Mesodermal cell (in vitro differentiated cells): ENCODE measurements around the gene KDM7A.

Source experiments
- H3K27ac ChIP-seq: 2 replicates; pipeline ENCODE4 v1.7.0; 2013; ENCODE audit warnings: mild to moderate bottlenecking, low read depth, low read length, moderate library complexity; ENCODE audit not compliant: severe bottlenecking
- H3K36me3 ChIP-seq: 2 replicates; pipeline ENCODE4 v1.7.1; 2013; ENCODE audit warnings: mild to moderate bottlenecking, low read length, moderate library complexity; ENCODE audit not compliant: control insufficient read depth, insufficient read depth
- H3K4me1 ChIP-seq: one replicate; pipeline ENCODE4 v1.7.1; 2013; ENCODE audit warnings: mild to moderate bottlenecking, low read length; ENCODE audit not compliant: insufficient read depth, control insufficient read depth, poor library complexity, severe bottlenecking
- H3K4me3 ChIP-seq: 2 replicates; pipeline ENCODE4 v1.7.0; 2013; ENCODE audit warnings: low read length, control low read depth, mild to moderate bottlenecking; ENCODE audit not compliant: insufficient read depth, poor library complexity, severe bottlenecking; ENCODE audit errors: extremely low read depth
- H3K9me3 ChIP-seq: 2 replicates; pipeline ENCODE4 v1.7.1; 2013; ENCODE audit warnings: mild to moderate bottlenecking, low read length, moderate library complexity; ENCODE audit not compliant: control insufficient read depth
- WGBS, 2 experiments: methylation state at CpG; one replicate each; pipeline ENCODE4 v1.1.5; 2013; ENCODE audit warnings: missing lambda C conversion rate in 2 of 2; ENCODE audit not compliant: insufficient coverage in 2 of 2; 5-methylcytosine and 5-hydroxymethylcytosine counted together

The KDM7A gene

DNA sequence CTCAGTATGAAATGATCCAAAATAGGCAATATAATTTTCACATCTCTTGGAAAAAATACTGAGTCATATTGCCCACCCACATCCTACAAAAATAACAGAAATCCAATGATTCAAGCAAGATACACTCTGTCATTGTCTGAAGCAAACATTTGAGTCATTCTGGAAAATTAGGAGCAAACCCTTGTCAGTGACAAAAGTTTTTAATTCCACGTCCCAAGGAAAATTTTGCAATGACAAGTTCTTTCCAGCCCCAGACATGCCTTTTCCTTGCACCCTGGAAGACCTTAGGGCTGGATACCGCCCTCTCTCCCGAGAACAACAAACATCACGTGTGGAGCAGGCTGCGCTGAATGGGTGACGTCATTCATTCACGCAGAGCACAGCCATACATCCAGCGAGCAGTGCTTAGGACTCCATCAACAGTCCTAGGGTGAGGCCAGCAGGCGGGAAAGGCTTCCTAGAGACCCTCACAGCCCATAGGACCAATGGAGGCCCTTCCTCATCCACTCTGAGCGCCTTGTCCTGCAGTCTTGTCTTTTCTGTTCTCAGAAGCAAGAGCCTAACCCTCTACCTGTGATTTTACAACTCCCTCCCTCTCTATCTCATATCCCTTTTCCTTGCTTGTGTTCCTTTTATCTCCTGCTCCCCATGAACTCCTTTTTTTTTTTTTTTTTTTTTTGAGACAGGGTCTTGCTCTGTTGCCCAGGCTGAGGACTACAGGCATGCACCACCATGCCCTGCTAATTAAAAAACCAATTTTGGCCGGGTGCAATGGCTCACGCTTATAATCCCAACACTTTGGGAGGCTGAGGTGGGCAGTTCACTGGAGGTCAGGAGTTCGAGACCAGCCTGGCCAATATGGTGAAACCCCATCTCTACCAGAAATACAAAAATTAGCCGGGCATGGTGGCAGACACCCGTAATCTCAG is 23.5 kb upstream of the KDM7A start:
- WGBS, 2 experiments: 88 to 92% methylated on average over 11 to 14 of the region's 15 CpGs
- no peak overlapping the region for H3K4me3 ChIP-seq
- peaks cover 4% of the 10 kb centered on the region for H3K9me3 ChIP-seq
- no peaks in the 10 kb centered on the region for H3K4me1 ChIP-seq
- no peaks in the 10 kb centered on the region for H3K36me3 ChIP-seq
- H3K27ac ChIP-seq: no peak overlapping the region

DNA sequence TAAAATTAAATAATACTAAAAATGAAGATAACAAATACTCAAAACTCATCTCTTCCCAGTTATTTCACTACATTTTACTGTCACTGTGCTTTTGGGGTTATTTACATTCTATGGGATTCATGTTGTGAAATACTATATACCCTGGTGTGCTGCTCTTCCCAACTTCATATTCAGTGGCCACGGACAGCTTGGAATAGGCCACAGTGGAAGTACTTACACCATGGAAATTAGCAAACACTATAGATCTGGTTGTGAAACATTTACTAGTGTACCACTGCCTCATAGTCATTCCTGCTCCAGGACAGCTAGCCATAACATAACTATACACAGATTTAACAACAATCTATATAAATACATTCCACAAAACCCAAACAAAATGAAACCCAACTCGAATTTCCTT is 21.2 kb upstream of the KDM7A start:
- Histone ChIP-seq H3K4me1 (no peaks in the 10 kb centered on the region), H3K36me3 (no peaks in the 10 kb centered on the region), H3K9me3 (peaks cover 4% of the 10 kb centered on the region), H3K4me3 (no peak overlapping the region), H3K27ac (no peak overlapping the region)
- WGBS, 2 experiments: 100% methylated on average over 1 of the region's 2 CpGs; no CpG with 5 or more reads in 1 of the 2 experiments

DNA sequence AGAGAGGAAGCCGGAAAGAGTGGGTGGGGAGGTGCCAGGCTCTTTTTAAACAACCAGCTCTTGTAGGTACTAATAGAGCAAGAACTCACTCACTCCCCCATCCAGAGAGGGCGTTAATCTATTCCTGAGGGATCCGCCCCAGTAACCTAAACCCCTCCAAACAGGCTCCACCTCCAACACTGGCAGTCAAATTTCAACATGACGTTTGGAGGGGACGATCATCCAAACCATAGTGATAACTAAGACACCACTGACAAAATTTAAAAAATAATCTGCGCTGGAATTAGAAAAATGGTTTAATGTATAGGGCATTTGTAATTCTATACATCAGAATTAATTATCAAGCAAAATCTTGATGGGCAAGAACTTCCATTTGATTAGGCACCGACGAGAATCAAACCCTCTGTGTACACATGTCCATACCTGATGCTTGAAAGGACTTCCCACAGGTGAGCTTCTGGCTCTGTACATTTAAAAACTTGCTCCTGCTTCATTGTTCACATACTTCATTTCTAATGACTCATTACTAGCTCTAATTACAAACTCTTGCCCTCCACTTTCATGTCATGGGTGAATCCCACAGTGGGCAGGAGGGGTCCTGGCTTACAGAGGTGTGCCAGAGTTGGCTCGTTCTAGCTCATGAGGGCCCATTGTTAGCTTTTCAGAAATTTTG is 20.6 kb upstream of the KDM7A start:
- 94 to 98% methylated on average over 2 to 4 of the region's 9 CpGs for WGBS, 2 experiments
- Histone ChIP-seq H3K27ac (no peak overlapping the region), H3K9me3 (peaks cover 4% of the 10 kb centered on the region), H3K4me1 (no peaks in the 10 kb centered on the region), H3K36me3 (no peaks in the 10 kb centered on the region), H3K4me3 (no peak overlapping the region)

DNA sequence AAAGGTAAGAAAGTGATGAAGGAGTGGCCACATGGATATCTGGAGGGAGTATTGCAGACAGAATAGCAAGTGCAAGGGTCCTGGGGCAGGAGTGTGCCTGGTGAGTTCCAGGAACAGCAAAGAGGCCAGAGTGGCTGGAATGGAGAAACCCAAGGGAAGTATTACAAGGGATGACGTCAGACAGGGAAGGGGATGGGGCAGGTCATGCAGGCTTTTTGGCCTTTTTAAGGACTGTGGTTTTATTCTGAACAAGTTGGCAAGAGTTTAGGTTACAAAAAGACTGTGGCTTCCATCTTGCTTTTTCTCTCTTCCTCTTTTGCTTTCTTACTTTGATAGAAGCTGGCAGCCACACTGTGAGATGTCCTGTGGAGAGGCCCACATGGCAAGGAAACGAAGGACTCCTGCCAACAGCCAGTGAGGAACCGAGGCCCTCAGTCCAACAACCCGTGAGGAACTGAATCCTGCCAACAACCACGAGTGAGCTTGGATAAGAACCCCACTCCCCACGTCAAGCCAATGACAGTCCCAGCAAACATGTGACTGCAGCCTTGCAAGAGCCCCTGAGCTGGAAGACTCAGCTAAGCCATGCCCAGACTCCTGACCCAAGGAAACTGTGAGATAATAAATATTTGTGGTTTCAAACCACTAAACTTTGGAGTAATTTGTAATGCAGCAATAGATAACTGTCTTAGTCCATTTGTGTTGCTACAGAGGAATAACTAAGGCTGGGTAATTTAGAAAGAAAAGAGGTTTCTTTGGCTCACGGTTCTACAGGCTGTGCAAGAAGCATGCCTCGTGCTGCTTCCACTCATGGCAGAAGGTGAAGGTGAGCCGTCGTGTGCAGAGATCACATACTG is 19.8 kb upstream of the KDM7A start:
- 97 to 98% methylated on average over 5 to 7 of the region's 10 CpGs for WGBS, 2 experiments
- no peaks in the 10 kb centered on the region for H3K36me3 ChIP-seq
- no peak overlapping the region for H3K4me3 ChIP-seq
- no peaks in the 10 kb centered on the region for H3K4me1 ChIP-seq
- H3K27ac ChIP-seq: no peak overlapping the region
- peaks cover 4% of the 10 kb centered on the region for H3K9me3 ChIP-seq

DNA sequence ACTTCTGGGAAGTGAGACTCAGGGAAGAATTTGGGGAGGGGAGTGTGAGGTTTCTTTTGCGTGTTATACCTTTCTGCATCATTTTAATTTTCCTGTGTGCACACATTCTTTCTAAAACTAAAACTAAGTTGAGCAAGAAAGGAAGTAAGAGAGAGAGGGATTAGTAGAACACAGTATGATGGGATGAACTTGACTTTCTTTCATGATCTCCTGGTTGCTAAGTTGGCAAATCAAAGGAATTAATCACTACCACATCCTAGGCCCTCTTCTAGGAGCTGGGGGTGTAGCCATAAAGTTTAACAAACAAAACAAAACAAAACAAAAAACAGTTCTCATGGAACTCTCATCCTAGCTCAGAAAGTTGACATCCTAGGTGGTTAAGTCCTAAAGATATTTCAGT is 19.1 kb upstream of the KDM7A start:
- peaks cover 4% of the 10 kb centered on the region for H3K9me3 ChIP-seq
- no peaks in the 10 kb centered on the region for H3K36me3 ChIP-seq
- WGBS, 2 experiments: no CpG with 5 or more reads among the region's 1 CpG
- H3K27ac ChIP-seq: no peak overlapping the region
- H3K4me3 ChIP-seq: no peak overlapping the region
- no peaks in the 10 kb centered on the region for H3K4me1 ChIP-seq

DNA sequence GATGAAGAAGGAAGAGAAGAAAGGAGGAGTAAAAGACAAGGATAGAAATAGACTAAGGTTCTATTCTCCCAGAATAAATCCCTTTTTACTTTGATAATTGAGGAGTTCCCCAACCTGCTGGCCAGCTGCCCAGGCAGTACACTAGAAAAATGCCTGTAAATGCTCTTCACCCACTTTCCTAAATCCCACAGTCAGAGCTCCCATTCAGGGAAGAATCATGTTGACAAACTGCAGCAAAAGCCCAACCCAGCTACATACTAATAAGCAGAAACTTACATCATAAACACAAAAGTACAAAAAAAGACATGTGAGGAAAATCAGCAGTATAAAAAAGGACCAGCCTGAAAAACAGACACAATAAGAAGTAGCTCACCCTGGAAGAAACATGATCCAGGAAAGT is 15.8 kb upstream of the KDM7A start:
- no peak overlapping the region for H3K27ac ChIP-seq
- no peaks in the 10 kb centered on the region for H3K4me1 ChIP-seq
- peaks cover 4% of the 10 kb centered on the region for H3K9me3 ChIP-seq
- no peaks in the 10 kb centered on the region for H3K36me3 ChIP-seq
- no peak overlapping the region for H3K4me3 ChIP-seq

DNA sequence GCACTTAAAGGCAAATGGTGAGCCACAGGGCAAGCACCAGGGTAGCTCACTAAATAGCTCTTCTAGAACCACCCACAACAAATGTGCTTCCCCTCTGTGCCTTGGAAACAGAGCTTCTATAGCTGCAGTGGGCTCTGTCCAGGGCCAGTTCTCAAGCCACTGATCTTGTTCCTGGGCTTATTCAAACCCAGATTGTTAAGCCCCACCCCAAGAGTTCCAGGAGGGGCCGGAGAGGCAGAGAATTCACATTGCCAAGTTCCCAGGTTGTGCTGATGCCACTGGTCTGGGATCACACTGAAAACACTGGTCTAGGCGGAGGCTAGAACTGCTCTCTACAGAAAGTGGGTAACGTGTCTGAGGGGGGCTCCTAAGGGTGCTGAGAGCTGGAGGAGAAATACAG is 15.4 kb upstream of the KDM7A start:
- Histone ChIP-seq H3K4me3 (no peak overlapping the region), H3K27ac (no peak overlapping the region), H3K9me3 (peaks cover 4% of the 10 kb centered on the region), H3K4me1 (no peaks in the 10 kb centered on the region), H3K36me3 (no peaks in the 10 kb centered on the region)
- 88 to 100% methylated on average over 2 to 3 of the region's 3 CpGs for WGBS, 2 experiments

DNA sequence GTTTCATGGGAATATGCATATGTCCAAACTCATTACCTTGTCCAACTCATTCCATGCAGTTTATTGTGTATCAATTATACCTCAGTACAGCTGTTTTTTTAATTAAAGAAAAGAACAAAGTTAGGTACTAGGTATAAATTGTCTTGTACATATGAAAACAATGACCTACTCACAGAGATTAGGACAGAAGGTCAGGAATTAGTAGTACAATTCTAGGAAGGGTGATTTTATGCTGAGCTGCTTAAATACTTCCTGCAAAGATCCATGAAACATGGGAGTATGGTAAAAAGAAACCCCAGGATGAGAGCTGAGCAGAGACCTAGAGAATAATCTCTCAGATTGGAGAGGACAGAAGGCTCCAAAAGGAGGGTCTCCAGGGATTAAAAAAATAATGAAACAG is 13.8 kb upstream of the KDM7A start:
- Histone ChIP-seq H3K9me3 (no peaks in the 10 kb centered on the region), H3K27ac (no peak overlapping the region), H3K36me3 (no peaks in the 10 kb centered on the region), H3K4me3 (no peak overlapping the region), H3K4me1 (no peaks in the 10 kb centered on the region)

DNA sequence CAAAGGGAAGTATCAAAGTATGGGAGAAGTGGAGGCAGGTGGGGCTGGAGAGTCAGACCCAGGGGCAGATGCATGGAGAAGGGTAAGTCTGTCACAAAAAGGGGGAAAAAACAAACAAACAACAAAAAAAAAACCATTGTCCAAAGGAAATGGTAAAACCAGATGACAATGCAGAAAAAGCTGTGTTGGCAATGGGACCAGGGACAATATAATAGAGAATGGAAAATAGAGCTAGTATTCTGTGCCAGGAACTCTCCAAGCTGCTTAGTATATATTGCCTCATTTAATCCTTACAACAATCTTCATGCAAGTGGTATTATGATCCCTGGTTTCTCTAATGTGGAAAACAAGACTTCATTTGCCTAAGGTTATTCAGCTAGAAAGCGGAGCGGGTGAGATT is 13.1 kb upstream of the KDM7A start:
- Histone ChIP-seq H3K9me3 (no peaks in the 10 kb centered on the region), H3K27ac (no peak overlapping the region), H3K4me3 (no peak overlapping the region), H3K4me1 (no peaks in the 10 kb centered on the region), H3K36me3 (no peaks in the 10 kb centered on the region)
- 100% methylated on average over 1 to 2 of the region's 2 CpGs for WGBS, 2 experiments

DNA sequence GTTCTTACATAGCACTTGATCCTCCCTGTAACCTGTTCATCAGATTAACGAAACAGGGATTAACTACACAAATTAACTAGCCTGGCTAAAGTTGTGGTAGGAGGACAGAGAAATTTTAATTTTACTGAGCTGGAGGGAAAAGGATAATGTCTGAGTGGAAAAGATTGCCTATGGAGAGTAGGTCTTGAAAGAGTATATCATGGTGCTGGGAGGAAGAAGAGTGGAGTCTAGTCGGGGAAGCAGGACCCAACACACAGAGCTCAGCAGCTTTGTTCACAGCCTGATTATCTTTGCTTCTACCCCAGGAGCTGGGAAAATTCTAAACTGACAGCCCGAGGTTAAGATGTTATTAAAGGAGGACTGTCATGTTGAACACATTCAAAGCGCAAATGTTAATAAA is 6.1 kb upstream of the KDM7A start:
- no peak overlapping the region for H3K27ac ChIP-seq
- H3K36me3 ChIP-seq: no peaks in the 10 kb centered on the region
- no peaks in the 10 kb centered on the region for H3K4me1 ChIP-seq
- peaks cover 5% of the 10 kb centered on the region for H3K9me3 ChIP-seq
- 86% methylated on average over 2 of the region's 4 CpGs; no CpG with 5 or more reads in 1 of the 2 experiments for WGBS, 2 experiments
- H3K4me3 ChIP-seq: no peak overlapping the region
